Osteoblast (primary cell): ENCODE measurements around the gene CLCNKA. TPM values are rescaled to one million over a fixed set of nuclear protein-coding genes. Genes with fewer than 3 reads are reported as not detected.
"Not testable (repeated sequence)": the region's sequence is repeated elsewhere in the genome, so short reads cannot be mapped to it uniquely, and the experiment has no call there.

Experiments
- DNase-seq: peaks from one replicate; pipeline ENCODE4 v3.0.0; 2011; ENCODE audit warnings: low spot score, mixed read lengths; ENCODE audit not compliant: insufficient read length; ENCODE audit errors: missing footprints
- H2AFZ ChIP-seq: 2 replicates; pipeline ENCODE4 v1.6.0; 2011; ENCODE audit warnings: mild to moderate bottlenecking, low read length
- H3K27ac ChIP-seq: 2 replicates; pipeline ENCODE4 v1.5.1; 2011; ENCODE audit warnings: mild to moderate bottlenecking, low read depth, low read length, moderate library complexity
- H3K27me3 ChIP-seq: 2 replicates; pipeline ENCODE4 v1.6.0; 2012; ENCODE audit warnings: mild to moderate bottlenecking, control low read depth, inconsistent platforms, low read length, moderate library complexity; ENCODE audit not compliant: insufficient read depth
- H3K36me3 ChIP-seq: 2 replicates; pipeline ENCODE4 v1.5.1; 2011; ENCODE audit warnings: mild to moderate bottlenecking, low read length, control low read depth, moderate library complexity; ENCODE audit not compliant: insufficient read depth
- H3K4me1 ChIP-seq: 2 replicates; pipeline ENCODE4 v1.5.1; 2011; ENCODE audit warnings: mild to moderate bottlenecking, low read length, control low read depth, moderate library complexity; ENCODE audit not compliant: insufficient read depth
- H3K4me2 ChIP-seq: 2 replicates; pipeline ENCODE4 v1.6.0; 2011; ENCODE audit warnings: mild to moderate bottlenecking, low read length; ENCODE audit not compliant: insufficient read depth
- H3K4me3 ChIP-seq: fragments of 200-600 bp; sonication (generic); 3 replicates; pipeline ENCODE4 v1.5.1; 2012; ENCODE audit warnings: mild to moderate bottlenecking, low read length, inconsistent platforms; ENCODE audit not compliant: insufficient read depth
- H3K79me2 ChIP-seq: 2 replicates; pipeline ENCODE4 v1.6.0; 2012; ENCODE audit warnings: mild to moderate bottlenecking, low read length, control low read depth, inconsistent platforms; ENCODE audit not compliant: insufficient read depth
- H3K9me3 ChIP-seq: 2 replicates; pipeline ENCODE4 v1.5.1; 2011; ENCODE audit warnings: low read depth, low read length, control low read depth
- H4K20me1 ChIP-seq: 2 replicates; pipeline ENCODE4 v1.6.0; 2012; ENCODE audit warnings: mild to moderate bottlenecking, low read length, control low read depth; ENCODE audit not compliant: insufficient read depth
- total RNA-seq: library from RNA; depleted of rRNA; stranded (reverse); fragments of >200 nt; gene quantifications from 2 replicates; pipeline ENCODE4 v1.2.3, GENCODE V29; 2012
- TF ChIP-seq, protein P1 (sequence below): IDR thresholded peaks from 2 replicates; pipeline ENCODE4 v1.5.1; 2011; ENCODE audit warnings: mild to moderate bottlenecking, low read depth, low read length, moderate library complexity; ENCODE audit errors: extremely low read depth

CLCNKA gene
- total RNA-seq, 1 donor: not detected

DNA sequence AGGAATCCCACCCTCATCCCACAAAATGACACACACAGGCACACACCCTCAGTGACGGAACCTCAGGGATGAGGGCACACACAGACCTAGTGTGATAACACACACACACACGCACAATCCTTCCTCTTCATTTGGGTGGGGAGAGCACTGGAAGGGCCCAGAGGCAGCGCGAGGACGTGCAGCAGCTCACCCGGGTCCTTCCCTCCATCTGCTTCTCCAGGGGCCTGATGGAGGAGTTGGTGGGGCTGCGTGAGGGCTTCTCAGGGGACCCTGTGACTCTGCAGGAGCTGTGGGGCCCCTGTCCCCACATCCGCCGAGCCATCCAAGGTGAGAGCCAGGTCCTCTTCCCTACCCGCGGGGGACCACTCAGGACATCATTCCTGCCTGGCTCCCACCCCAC lies 557 bp downstream of the CLCNKA start:
- Histone ChIP-seq H3K4me2 (no peak overlapping the region), H4K20me1 (no peaks in the 10 kb centered on the region), H2AFZ (no peak overlapping the region), H3K36me3 (no peaks in the 10 kb centered on the region), H3K9me3 (no peaks in the 10 kb centered on the region), H3K79me2 (peaks cover 2% of the 10 kb centered on the region), H3K27ac (no peak overlapping the region), H3K27me3 (no peaks in the 10 kb centered on the region), H3K4me3 (no peak overlapping the region), H3K4me1 (peaks cover 33% of the 10 kb centered on the region)
- peak; percentile 29 for DNase-seq
- TF ChIP-seq, protein P1, sequence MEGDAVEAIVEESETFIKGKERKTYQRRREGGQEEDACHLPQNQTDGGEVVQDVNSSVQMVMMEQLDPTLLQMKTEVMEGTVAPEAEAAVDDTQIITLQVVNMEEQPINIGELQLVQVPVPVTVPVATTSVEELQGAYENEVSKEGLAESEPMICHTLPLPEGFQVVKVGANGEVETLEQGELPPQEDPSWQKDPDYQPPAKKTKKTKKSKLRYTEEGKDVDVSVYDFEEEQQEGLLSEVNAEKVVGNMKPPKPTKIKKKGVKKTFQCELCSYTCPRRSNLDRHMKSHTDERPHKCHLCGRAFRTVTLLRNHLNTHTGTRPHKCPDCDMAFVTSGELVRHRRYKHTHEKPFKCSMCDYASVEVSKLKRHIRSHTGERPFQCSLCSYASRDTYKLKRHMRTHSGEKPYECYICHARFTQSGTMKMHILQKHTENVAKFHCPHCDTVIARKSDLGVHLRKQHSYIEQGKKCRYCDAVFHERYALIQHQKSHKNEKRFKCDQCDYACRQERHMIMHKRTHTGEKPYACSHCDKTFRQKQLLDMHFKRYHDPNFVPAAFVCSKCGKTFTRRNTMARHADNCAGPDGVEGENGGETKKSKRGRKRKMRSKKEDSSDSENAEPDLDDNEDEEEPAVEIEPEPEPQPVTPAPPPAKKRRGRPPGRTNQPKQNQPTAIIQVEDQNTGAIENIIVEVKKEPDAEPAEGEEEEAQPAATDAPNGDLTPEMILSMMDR: no peak

DNA sequence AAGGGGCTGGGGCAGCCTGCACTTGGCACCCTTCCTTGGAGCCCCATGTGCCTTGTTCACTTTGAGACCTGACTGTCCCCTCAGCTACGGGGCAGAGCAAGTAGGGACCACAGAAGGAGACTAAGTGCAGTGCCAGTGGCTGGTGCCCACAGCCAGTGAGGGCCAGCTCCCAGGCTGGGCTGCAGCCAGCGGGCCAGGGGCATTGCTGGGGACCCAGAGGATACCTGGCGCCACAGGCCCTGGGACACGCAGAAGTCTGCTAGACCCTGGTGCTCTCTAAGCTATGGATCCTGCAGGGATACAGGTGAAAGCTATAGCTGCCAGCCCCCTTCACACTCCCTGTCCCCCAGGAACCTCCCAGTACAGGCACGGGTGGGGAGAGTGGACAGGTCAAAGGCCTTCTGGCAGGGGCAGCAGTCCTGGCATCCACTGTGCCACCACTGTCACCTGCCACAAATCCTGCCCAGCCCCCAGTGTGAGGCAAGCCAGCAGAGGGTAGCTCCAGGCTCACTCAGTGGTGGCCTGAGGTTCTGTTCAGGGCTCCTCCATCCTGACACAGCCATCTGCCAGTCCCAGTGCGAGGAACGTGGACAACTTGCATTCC lies 1.3 kb downstream of the CLCNKA start:
- Histone ChIP-seq H3K27ac (no peak overlapping the region), H3K4me2 (no peak overlapping the region), H3K79me2 (no peaks in the 10 kb centered on the region), H4K20me1 (no peaks in the 10 kb centered on the region), H3K36me3 (no peaks in the 10 kb centered on the region), H3K4me3 (no peak overlapping the region), H2AFZ (no peak overlapping the region), H3K9me3 (no peaks in the 10 kb centered on the region), H3K27me3 (no peaks in the 10 kb centered on the region), H3K4me1 (peaks cover 26% of the 10 kb centered on the region)
- peak; percentile 46 for DNase-seq
- TF ChIP-seq, protein P1: no peak

DNA sequence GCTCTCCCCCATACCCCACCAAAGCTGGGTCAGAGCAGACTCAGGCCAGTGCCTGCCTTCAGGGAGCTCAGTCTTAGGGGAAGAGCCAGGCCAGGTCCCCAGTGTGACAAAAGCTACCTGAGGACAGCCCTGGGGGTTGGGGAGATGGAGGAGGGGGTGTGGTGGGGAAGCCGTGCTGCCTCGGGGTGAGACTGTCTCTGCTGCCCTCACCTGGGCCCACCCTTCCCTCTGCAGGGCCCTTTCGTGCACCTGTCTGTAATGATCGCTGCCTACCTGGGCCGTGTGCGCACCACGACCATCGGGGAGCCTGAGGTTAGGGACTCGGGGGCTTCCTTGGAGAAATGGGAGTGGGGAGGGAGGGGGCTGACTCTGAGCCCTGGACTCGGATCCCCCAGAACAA lies 4.5 kb downstream of the CLCNKA start:
- H3K4me1 ChIP-seq, H3K4me2 ChIP-seq, H3K79me2 ChIP-seq, H3K36me3 ChIP-seq, H3K27me3 ChIP-seq, H3K27ac ChIP-seq, H4K20me1 ChIP-seq, H2AFZ ChIP-seq, H3K4me3 ChIP-seq, H3K9me3 ChIP-seq: not testable (repeated sequence)
- DNase-seq: peak; percentile 32

DNA sequence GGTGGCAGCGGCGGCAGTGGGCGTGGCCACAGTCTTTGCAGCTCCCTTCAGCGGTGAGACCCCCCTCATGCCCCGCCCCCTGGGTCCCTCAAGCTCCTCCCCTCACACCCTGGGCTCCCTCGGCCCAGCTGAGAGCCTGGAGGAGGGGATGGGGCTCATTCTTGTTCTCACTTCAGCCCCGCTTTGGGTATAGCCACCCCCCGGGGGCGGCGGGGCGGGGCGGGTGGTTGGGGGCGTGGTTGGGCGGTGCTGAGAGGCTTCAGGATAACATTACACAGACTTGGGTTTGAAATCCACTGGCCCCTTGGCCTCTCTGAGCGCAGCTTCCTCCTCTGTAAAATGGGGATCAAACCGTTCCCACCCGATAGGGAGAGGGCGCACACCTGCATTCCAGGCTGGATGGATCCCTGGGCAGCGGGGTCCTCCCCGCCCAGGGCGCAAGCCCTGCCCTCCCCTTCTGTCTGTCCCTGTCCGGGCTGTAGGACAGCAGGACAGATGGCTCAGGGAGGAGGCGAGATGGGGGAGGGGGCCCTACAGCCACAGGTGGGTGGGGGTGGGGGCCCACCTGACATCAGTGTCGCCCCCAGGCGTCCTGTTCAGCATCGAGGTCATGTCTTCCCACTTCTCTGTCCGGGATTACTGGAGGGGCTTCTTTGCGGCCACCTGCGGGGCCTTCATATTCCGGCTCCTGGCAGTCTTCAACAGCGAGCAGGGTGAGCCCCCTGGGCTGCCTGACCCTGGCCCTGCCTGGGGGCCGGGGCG lies 5.1 kb downstream of the CLCNKA start:
- peak; percentile 90 for DNase-seq
- Histone ChIP-seq H3K4me3 (no peak overlapping the region), H3K79me2 (no peaks in the 10 kb centered on the region)

More for the DNA sequence above, 5.1 kb downstream of the CLCNKA start:
- H2AFZ ChIP-seq: no peak overlapping the region
- no peaks in the 10 kb centered on the region for H3K36me3 ChIP-seq
- no peaks in the 10 kb centered on the region for H3K4me1 ChIP-seq
- no peak overlapping the region for H3K27ac ChIP-seq
- H3K27me3 ChIP-seq: no peaks in the 10 kb centered on the region
- TF ChIP-seq, protein P1: no peak
- peak overlapping the region; percentile 64 for H3K4me2 ChIP-seq
- no peaks in the 10 kb centered on the region for H3K9me3 ChIP-seq
- H4K20me1 ChIP-seq: no peaks in the 10 kb centered on the region
